ENCODE results near the gene S100Z.

Gene S100Z

GRCh38 chr5:76953551-76954382 lies 104.0 kb downstream of the S100Z start:
- DNase-seq, result no peak

GRCh38 chr5:76954383-76954763 lies 104.6 kb downstream of the S100Z start:
- no peak for DNase-seq

GRCh38 chr5:76956033-76956432 lies 106.2 kb downstream of the S100Z start:
- no peak for DNase-seq

DNA sequence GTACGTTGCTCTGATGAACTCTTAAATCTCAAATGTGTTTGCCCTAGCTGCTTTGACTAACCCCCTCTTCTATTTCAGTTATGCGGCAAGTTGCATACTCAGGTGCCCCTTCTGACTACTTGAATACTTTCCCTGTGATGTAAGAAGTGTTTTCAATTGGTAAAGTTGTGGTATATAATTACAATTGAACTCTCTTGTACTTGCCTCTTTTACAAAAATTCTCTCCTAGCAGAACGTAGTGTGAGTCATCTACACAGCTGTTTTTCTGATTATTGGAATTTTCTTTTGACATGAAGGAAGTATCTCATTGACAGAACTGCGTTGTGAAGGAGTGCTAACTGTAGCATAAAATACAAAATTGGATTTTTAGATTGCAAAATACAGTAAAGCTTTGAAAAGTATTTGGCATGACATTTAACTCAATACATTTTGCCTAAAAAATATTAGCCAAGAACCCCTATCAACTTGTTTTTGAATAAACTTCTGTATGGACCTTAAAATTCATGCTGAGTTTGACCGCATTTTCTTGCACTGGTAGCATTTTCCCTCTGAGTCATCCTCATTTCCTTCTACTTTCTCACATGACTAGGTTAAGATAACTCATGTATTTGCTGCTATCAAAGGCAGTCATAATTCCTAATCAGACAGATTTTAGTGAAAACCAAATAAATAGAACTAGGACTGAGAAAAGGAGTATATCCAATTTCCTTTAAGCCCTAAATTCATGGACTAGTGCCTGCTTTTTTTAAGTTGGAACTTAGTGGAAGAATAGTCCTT lies 109.4 kb downstream of the S100Z start:
- DNase-seq, result no peak

- DNase-seq, result no peak
Measured at GRCh38 chr5:76960004-76960625, 110.3 kb downstream of the S100Z start.

DNA sequence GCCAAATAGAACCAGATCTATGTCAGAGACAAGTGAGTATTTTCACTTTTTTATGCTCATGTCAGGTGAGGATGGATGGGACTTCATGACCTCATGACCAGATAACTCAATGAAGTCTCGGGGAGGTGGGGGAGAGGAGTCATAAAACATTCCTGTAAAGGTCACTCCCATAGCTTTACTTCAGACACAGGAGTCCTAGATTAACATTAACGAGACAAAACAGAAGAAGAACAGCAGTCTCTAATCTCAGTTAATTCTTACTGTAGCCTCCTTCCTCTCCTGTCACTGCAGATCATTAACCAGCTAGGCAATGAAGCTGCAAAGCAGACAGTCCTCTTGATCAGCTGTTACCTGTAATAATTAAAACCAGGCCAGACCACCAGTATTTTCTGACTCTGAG lies 114.2 kb downstream of the S100Z start:
- no peak for DNase-seq

Measured in central memory CD4-positive, alpha-beta T cell (primary cell).